ENCODE measurements around the gene KRTAP4-1.

DNA sequence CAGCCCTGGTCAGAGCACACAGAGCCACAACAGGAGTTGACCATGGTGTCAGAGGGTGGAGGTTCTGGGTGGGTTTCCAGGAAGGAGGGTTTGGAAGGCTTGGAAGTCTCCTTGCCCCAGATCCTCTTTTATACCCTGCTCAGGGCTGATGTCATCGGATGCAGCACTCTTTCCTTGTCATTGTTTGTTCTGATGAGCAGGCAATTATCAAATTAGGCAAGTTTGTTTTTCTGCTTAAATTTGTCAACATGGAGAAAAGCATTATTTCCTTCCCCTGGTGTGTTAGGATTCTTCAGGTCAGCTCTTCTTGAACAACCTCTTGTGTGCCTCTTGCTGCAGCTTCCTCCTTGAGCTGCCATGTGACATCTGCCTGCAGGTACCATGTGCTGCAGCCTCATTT is 24.1 kb downstream of the KRTAP4-1 start, which contains the start of gene KRTAP4-4:
- TF ChIP-seq, protein P1, sequence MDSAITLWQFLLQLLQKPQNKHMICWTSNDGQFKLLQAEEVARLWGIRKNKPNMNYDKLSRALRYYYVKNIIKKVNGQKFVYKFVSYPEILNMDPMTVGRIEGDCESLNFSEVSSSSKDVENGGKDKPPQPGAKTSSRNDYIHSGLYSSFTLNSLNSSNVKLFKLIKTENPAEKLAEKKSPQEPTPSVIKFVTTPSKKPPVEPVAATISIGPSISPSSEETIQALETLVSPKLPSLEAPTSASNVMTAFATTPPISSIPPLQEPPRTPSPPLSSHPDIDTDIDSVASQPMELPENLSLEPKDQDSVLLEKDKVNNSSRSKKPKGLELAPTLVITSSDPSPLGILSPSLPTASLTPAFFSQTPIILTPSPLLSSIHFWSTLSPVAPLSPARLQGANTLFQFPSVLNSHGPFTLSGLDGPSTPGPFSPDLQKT (IDR thresholded peaks at IDR 0.05; ENCODE audit: borderline replicate concordance, low read depth, low read length) = no peak
- TF ChIP-seq, protein P2, sequence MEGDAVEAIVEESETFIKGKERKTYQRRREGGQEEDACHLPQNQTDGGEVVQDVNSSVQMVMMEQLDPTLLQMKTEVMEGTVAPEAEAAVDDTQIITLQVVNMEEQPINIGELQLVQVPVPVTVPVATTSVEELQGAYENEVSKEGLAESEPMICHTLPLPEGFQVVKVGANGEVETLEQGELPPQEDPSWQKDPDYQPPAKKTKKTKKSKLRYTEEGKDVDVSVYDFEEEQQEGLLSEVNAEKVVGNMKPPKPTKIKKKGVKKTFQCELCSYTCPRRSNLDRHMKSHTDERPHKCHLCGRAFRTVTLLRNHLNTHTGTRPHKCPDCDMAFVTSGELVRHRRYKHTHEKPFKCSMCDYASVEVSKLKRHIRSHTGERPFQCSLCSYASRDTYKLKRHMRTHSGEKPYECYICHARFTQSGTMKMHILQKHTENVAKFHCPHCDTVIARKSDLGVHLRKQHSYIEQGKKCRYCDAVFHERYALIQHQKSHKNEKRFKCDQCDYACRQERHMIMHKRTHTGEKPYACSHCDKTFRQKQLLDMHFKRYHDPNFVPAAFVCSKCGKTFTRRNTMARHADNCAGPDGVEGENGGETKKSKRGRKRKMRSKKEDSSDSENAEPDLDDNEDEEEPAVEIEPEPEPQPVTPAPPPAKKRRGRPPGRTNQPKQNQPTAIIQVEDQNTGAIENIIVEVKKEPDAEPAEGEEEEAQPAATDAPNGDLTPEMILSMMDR (tag by site-specific recombination; IDR thresholded peaks at IDR 0.05) = no peak
- TF ChIP-seq, protein P3, sequence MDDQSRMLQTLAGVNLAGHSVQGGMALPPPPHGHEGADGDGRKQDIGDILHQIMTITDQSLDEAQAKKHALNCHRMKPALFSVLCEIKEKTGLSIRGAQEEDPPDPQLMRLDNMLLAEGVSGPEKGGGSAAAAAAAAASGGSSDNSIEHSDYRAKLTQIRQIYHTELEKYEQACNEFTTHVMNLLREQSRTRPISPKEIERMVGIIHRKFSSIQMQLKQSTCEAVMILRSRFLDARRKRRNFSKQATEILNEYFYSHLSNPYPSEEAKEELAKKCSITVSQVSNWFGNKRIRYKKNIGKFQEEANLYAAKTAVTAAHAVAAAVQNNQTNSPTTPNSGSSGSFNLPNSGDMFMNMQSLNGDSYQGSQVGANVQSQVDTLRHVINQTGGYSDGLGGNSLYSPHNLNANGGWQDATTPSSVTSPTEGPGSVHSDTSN (CRISPR knock-in tag; IDR thresholded peaks at IDR 0.05) = no peak
- TF ChIP-seq SETDB1 (IDR thresholded peaks at IDR 0.05; ENCODE audit: insufficient read length, low read length) = no peak
- TF ChIP-seq GFI1B (tag by site-specific recombination; IDR thresholded peaks at IDR 0.05) = no peak
- no peak for TF ChIP-seq ZNF24 (tag by site-specific recombination; IDR thresholded peaks at IDR 0.05)
- TF ChIP-seq ZNF37A (tag by site-specific recombination; IDR thresholded peaks at IDR 0.05) = no peak
- TF ChIP-seq ZNF670 (tag by site-specific recombination; IDR thresholded peaks at IDR 0.05; ENCODE audit: low read depth) = no peak
- no peak for TF ChIP-seq MYNN (tag by site-specific recombination; IDR thresholded peaks at IDR 0.05; ENCODE audit: borderline replicate concordance)
- TF ChIP-seq TSHZ1 (tag by site-specific recombination; IDR thresholded peaks at IDR 0.05; ENCODE audit: borderline replicate concordance) = no peak
- TF ChIP-seq ZNF610 (tag by site-specific recombination; IDR thresholded peaks at IDR 0.05; ENCODE audit: borderline replicate concordance) = no peak

All from HEK293 (cell line).